HUDEP-2 (cell line): ENCODE data around the gene ZDHHC11.
A peak's percentile ranks its signal among the peaks of the same experiment; 100 is the strongest.
"Not testable (repeated sequence)": the region's sequence is repeated elsewhere in the genome, so short reads cannot be mapped to it uniquely, and the experiment has no call there.

Source experiments
- DNase-seq, 76 experiments: peaks; one replicate each; lab custom pipeline; 2025; ENCODE audit not compliant: unreplicated experiment in 76 of 76; lab: John Stamatoyannopoulos, UW

The ZDHHC11 gene

DNA sequence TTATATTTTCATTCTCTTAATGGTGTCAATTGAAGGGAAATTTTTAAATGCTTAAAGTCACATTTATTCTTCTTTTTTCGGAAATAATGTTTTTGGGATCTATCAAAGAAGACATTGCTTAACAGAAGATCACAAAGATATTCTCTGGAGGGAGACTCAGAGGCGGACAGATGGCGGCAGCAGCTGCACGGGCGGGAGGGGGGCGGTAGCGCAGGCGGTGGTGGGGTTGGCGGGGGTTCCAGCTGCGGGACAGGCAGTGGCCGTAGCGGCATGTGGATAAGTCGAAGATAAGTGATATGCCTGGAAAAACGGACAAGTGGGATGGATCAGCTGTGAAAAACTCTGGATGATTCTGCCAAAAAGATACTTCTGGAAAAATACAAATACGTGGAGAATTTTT is 34.6 kb downstream of the ZDHHC11 start:
- DNase-seq: no peak

DNA sequence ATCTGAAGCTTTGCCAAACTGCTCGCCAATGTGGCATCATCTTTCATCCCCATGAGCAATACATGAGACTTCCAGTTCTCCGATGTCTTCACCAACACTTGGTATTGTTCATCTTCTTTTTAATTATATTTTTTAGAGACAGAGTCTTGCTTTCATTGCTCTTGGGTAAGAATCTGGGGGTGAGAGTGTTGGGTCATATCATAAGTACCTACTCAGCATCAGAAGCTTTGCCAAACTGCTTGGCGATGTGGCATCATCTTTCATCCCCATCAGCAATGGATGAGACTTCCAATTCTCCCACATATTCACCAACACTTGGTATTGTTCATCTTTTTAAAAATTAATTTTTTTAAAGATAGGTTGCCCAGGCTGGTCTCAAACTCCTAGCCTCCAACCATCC is 35.3 kb downstream of the ZDHHC11 start:
- DNase-seq: no peak

- not testable (repeated sequence) for DNase-seq
Measured at GRCh38 chr5:813575-813974, 37.2 kb downstream of the ZDHHC11 start.

- DNase-seq: not testable (repeated sequence)
Measured at GRCh38 chr5:811384-811783, 39.4 kb downstream of the ZDHHC11 start.

DNA sequence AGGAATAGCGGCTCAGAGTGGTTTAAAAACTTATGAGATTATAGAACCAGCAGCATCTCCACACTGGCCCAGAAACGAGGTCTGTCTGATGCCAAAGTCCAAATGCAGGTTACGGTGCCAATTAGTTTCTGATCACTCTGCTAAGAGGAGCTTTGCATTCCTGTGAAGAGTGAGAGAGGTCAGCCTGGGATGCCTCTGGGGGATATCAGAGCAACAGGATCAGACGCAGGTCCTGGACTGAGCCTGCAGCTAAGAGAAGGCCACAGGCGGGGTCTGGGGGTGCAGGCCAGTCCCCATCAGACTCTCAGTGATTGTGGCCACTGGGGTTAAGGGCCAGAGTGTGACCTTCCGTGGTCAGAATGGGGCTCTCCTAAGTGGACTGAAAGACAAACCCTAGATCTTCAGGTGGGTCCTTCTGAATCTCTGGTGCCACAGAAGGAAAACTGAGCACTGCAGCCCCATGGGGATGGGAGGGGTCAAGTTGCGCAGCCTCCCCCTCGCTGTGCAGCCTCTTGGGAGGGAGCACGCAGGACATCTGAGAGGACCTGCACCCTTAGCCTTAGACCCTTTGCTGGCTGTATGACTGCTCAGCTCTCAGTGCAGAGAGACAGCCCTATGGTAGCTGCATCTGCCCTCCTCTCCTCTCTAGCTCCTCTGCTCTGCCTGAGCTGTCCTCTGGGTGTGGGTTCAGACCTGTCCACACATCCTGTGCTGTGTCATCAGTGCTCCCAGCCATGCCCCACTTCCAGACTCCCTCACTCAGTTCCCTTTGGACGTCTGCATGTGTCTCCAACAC is 42.9 kb downstream of the ZDHHC11 start:
- DNase-seq: not testable (repeated sequence)

DNA sequence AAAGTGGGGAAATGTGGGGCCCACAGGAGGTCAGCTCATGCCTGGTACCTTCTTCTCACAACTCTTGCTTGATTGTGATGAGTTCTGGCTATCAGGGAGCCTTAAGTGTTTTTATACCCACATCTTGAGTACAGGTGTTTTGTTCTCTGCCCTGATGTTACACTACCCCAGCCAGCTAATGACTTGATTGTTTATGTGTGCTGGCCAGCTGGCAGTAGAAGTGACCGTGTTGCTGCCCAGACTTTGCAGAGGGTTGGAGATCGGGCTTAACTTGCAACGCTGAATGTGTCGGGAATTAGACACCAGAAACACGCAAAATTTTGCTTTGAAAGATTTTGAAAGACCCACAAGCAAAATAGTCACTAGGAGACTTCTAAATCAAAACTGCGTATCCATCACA is 49.3 kb downstream of the ZDHHC11 start:
- DNase-seq: no peak

DNA sequence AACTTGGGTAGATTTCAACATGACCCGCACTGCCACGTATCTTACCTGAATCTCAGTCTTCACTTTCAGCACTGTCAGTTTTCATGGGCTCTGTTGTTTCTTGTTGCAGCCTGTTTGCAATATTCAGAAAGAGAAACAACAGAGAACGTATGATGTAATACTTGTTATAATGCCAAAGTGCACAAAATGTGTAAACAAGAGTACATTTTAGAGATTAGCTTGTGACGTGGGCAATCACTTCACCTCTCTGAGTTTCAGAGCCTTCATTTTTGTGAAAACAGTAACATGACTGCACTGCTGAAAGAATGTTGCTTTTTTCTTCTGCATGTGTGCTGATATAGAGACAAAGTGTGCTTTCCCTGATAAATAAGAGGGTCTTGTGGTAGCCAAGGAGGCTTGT is 49.7 kb downstream of the ZDHHC11 start:
- not testable (repeated sequence) for DNase-seq

GRCh38 chr5:798505-799138 is 52.2 kb downstream of the ZDHHC11 start:
- DNase-seq: not testable (repeated sequence)

DNA sequence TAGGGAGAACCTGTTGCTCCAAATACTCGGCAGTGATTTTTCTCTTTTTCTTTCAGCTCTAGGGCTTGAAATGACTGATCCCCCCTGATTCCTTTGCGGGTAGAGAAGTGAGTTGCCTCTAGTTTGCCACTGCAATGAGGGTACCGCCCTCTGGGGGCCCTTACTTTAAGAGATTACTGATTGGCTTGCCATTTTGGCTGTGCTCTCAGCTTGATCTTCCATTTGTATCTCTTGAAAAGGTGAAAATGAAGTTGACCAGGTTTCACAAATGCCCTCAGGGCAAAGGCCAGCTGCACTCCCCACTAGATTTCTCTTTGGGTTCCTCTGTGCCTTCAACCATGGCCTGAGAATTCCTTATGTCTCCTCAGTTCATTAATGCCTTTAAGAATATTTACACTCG is 52.8 kb downstream of the ZDHHC11 start:
- DNase-seq: not testable (repeated sequence)

- DNase-seq: not testable (repeated sequence)
Measured at GRCh38 chr5:795873-796272, 54.9 kb downstream of the ZDHHC11 start.

- DNase-seq: not testable (repeated sequence)
Measured at GRCh38 chr5:794948-795347, 55.8 kb downstream of the ZDHHC11 start.

GRCh38 chr5:788703-789102 is 62.1 kb downstream of the ZDHHC11 start:
- not testable (repeated sequence) for DNase-seq

DNA sequence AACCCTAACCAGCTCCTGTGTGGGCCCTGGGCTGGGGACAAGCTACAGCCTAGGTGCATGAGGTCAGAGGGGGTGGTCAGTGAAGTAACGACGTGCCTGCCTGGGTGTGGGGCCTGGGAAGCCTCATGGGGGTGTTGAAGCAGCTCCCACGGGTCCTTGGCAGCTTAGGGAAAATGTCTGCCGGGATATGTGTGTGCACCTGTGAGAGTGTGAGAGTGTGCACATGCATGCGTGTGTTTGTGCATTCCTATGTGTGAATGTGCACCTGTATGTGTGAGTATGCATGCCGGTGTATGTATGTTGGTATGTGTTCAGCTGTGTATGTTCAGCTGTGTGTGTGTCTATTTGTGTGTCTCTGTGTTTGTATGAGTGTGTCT is 62.9 kb downstream of the ZDHHC11 start:
- DNase-seq: not testable (repeated sequence)

DNA sequence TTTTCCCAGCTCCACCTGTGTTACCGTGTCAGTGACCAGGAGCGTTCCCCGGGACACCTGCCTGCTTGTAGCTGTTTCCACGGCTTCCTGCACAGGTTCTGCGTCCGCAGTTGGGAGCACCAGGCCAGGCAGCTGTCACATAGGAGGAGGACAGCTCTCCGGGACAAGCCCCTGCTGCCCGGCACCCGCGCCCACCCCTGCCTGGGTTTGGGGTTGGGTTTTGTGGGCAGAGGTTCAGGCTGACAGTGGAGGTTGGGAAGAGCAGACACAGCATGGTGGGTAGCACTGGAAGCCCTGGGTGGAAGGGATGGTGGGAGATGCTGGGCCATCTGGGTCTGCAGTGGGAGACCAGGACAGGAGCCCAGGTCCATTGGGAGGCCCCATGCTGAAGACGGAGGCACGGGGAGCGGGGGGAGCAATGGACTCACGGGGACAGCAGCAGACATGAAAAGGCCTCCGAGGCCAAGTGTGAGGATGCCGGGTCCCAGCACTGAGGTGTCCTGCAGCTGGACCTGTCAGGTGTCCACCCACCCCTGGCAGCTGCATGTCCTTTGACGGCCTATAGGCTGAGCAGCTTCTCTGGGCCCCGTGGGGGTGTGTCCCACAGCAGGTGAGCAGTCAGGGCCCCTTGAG is 63.4 kb downstream of the ZDHHC11 start:
- DNase-seq: not testable (repeated sequence)

DNA sequence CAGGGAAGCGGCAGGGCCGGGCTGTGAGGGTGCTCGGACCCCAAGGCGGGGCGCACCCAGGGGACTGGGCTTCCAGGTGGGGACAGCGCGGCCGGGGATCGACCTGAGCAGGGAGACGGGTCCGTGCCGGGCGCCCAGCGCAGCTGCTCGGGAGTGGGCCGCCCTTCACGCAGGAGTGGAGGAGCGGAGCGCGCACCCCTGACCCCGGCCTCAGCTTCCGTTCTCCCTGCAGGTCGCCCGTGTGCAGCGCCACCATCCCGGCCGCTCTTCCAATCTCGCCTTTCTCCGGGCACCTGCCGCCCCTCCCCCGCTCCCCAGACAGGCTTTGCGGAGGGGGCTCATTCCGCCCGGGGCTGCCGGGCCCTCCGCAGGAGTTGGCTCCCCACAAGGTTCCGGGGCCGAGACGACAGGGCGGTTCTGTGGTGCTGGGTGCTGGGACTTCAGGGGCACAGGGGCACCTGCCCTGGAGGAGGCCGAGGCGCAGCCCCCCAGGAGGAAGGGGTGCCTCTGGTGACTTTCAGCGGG is 65.5 kb downstream of the ZDHHC11 start:
- DNase-seq: not testable (repeated sequence)

DNA sequence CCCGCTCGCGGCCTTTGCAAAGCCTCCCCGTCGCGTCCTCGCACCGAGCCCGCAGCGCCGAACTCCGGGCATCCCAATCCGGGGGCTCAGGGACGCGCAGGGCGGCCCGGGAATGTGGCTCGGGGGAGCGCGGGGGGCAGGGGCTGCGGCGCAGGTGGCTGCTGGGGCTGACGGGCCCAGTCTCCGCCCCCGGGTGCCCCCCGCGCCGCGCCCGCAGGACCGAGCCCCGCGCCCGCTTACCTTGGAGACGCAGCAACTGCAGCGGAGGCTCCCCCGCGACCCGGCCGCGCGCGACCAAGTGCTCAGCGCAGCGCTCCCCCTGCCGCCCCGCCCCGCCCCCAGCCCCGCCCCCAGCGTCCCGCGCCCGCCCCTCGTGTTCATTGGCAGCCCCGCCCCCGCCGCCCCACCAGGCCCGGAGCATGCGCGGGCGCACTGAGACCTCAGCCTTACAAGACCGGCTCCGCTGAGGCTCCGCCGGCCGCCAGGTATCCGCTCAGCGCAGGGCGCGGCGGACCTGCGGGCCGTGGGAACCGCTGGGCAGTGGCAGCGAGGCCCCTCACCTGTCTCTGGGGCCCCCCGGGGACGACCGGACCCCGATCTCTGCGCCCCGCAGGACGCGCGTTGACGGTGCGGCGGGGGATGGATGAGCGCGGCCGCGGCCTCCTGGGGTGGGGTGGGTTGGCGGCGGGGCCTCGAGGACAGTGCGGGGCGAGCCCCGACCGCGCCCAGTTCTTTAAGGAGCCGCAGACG is 66.2 kb downstream of the ZDHHC11 start, which contains the start of gene ZDHHC11B:
Gene ZDHHC11B, minus strand, starts transcription at position 302 of the 750 bp plus-strand sequence. CDS start 17,810 bp downstream, outside the sequence.
- peak in 65 of 76 experiments; percentile 7 to 81 (median 51) for DNase-seq

GRCh38 chr5:783881-784427 is 66.8 kb downstream of the ZDHHC11 start:
- not testable (repeated sequence) for DNase-seq

- DNase-seq: not testable (repeated sequence)
Measured at GRCh38 chr5:783049-783802, 67.6 kb downstream of the ZDHHC11 start.

- DNase-seq: not testable (repeated sequence)
Measured at GRCh38 chr5:782356-782755, 68.4 kb downstream of the ZDHHC11 start.
